Heart left ventricle (tissue), 16 donors: ENCODE measurements around the gene PRR30. TPM values are rescaled to one million over a fixed set of nuclear protein-coding genes. Genes with fewer than 3 reads are reported as not detected.

Experiments
- ATAC-seq, 4 donors: fragments of 200-7000 bp; cut with Tn5 transposase; one replicate each; pipeline ENCODE4 v1.9.1; 2020 to 2022; ENCODE audit warnings: moderate library complexity in 4 of 4, mild to moderate bottlenecking in 3 of 4, moderate number of reproducible peaks in 1 of 4
- DNase-seq, 5 donors: peaks; one replicate each; pipeline ENCODE4 v3.0.0-alpha.2; 2020
- H3K27ac ChIP-seq, 12 donors: fragments of 200-600 bp; sonication (generic) in 4 of 12; one replicate each; pipeline versions ENCODE4 v1.5.0 to v1.8.0; 2016 to 2022; ENCODE audit warnings: mild to moderate bottlenecking in 2 of 12
- H3K27me3 ChIP-seq, 9 donors: fragments of 200-600 bp; sonication (generic) in 2 of 9; one replicate each; pipeline versions ENCODE4 v1.5.1 to v1.8.0; 2016 to 2022; ENCODE audit warnings: mild to moderate bottlenecking in 3 of 9
- H3K36me3 ChIP-seq, 9 donors: fragments of 200-600 bp; sonication (generic) in 2 of 9; one replicate each; pipeline versions ENCODE4 v1.5.0 to v1.8.0; 2018 to 2022; ENCODE audit warnings: mild to moderate bottlenecking in 2 of 9
- H3K4me1 ChIP-seq, 12 donors: fragments of 200-600 bp; sonication (generic) in 4 of 12; one replicate each; pipeline versions ENCODE4 v1.5.0 to v1.8.0; 2016 to 2022; ENCODE audit warnings: mild to moderate bottlenecking in 3 of 12
- H3K4me3 ChIP-seq, 12 donors: fragments of 200-600 bp; sonication (generic) in 4 of 12; one replicate each; pipeline versions ENCODE4 v1.5.0 to v1.8.0; 2017 to 2022; ENCODE audit warnings: mild to moderate bottlenecking in 9 of 12, moderate library complexity in 4 of 12
- H3K9me3 ChIP-seq, 12 donors: fragments of 200-600 bp; sonication (generic) in 4 of 12; one replicate each; pipeline versions ENCODE4 v1.5.0 to v1.8.0; 2016 to 2022; ENCODE audit warnings: mild to moderate bottlenecking in 1 of 12
- CTCF ChIP-seq, 12 donors: fragments of 200-600 bp; sonication (generic) in 4 of 12; IDR thresholded peaks; one replicate each; pipeline versions ENCODE4 v1.5.0 to v1.8.0; 2018 to 2022; ENCODE audit warnings: antibody characterized with exemption in 12 of 12, mild to moderate bottlenecking in 5 of 12
- POLR2A ChIP-seq, 2 donors: fragments of 450-650 bp; IDR thresholded peaks; one replicate each; pipeline ENCODE4 v1.6.1; 2017; ENCODE audit warnings: antibody characterized with exemption in 2 of 2, mild to moderate bottlenecking in 2 of 2, moderate library complexity in 2 of 2
- WGBS, 4 donors: extraction: QIAGEN DNeasy Blood & Tissue Kit in 2 of 4; methylation state at CpG; one replicate each; pipeline versions ENCODE4 v1.1.5 to v1.1.7; 2013 to 2018; 5-methylcytosine and 5-hydroxymethylcytosine counted together
- intact Hi-C, 10 donors: fragments of 100-400 bp; cut with DNase I; formaldehyde crosslinking; loops; one replicate each; pipeline versions ENCODE4 v1.11.1 to v1.14.2; 2022
- polyA plus RNA-seq, 2 donors: library from polyadenylated mRNA; stranded (reverse); fragments of 200-250 nt; gene quantifications; one replicate each; pipeline ENCODE4 v1.2.3, GENCODE V29; 2013
- total RNA-seq, 9 donors: library from RNA; depleted of rRNA in 2 of 9; stranded (reverse); fragments of >200 nt in 2 of 9; fragmentation: NEBNext Ultra II Directional in 3 of 9; extraction: Animal tissue kit (Norgen Biotek cat#: 25700) in 3 of 9; gene quantifications; one replicate each; pipeline versions ENCODE4 v1.1.0 to v1.2.4, GENCODE V29; 2016 to 2023
- donor health status: ischemic (EF 13 %, LVEDD 7.1; RV severe dilation, severe dysfunction).
- donor health status: healthy with polysubstance abuse.
- donor health status: DM: no; HTN: yes; CAD: no.
- donor health status: DM: no; HTN: no; CAD: no.
- donor health status: ischemic (EF 25% LVEDD 6.9; RV normal size, moderate dysfunction).
- donor health status: ischemic (EF 25% LVEDD 5.7; RV mildly dilated, moderate dysfunction).
- donor health status: healthy.
- donor health status: DM: yes; HTN: yes; CAD: no.
- donor health status: ischemic (EF 35%, LVEDD 5.7; RV mildly dilated, moderate dysfunction).
- donor health status: nonischemic (EF 11% LVEDD 7.7; RV severe dilation, severe dysfunction).
- donor health status: DM: yes; HTN: yes; CAD: no.
- donor health status: PGD.
- donor health status: ischemic (EF 29% LVEDD 5.4; RV normal size, mild dysfunction).
- donor health status: nonischemic (EF 23%, LVEDD 6.1; RV moderate dilation, normal function).

PRR30 gene
- total and polyA plus RNA-seq, 11 donors, result not detected

- Histone ChIP-seq H3K27me3 (peaks cover 0 to 8% (median 0%) of the 10 kb centered on the region in 9 donors), H3K27ac (no peak overlapping the region), H3K36me3 (no peaks in the 10 kb centered on the region), H3K4me3 (no peak overlapping the region), H3K4me1 (no peaks in the 10 kb centered on the region), H3K9me3 (no peaks in the 10 kb centered on the region)
- 57 to 69% (median 66%) methylated on average over 6 of the region's 6 CpGs for WGBS, 4 donors
- DNase-seq (no peak), ATAC-seq (no peak)
- intact Hi-C loops, result no loop called here
- no peak for TF ChIP-seq POLR2A (IDR thresholded peaks at IDR 0.05)
- no peak for TF ChIP-seq CTCF (IDR thresholded peaks at IDR 0.05)
Observed at GRCh38 chr2:27158468-27158867, 19.3 kb upstream of the PRR30 start.

GRCh38 chr2:27155069-27155520 is 15.9 kb upstream of the PRR30 start:
- intact Hi-C loops, result no loop called here
- ATAC-seq (no peak), DNase-seq (no peak)
- TF ChIP-seq POLR2A (IDR thresholded peaks at IDR 0.05) (no peak), CTCF (IDR thresholded peaks at IDR 0.05) (no peak)
- 71 to 83% (median 78%) methylated on average over 9 of the region's 9 CpGs for WGBS, 4 donors
- peaks cover 0 to 5% (median 0%) of the 10 kb centered on the region in 9 donors for H3K27me3 ChIP-seq
- no peaks in the 10 kb centered on the region for H3K4me1 ChIP-seq
- H3K27ac ChIP-seq, result no peak overlapping the region
- H3K9me3 ChIP-seq, result no peaks in the 10 kb centered on the region
- H3K36me3 ChIP-seq, result no peaks in the 10 kb centered on the region
- H3K4me3 ChIP-seq, result no peak overlapping the region

GRCh38 chr2:27154488-27154887 is 15.3 kb upstream of the PRR30 start:
- WGBS, 4 donors, result 66 to 73% (median 69%) methylated on average over 6 of the region's 6 CpGs
- intact Hi-C loops, result no loop called here
- DNase-seq (no peak), ATAC-seq (no peak)
- Histone ChIP-seq H3K27me3 (peaks cover 0 to 5% (median 0%) of the 10 kb centered on the region in 9 donors), H3K4me1 (no peaks in the 10 kb centered on the region), H3K9me3 (no peaks in the 10 kb centered on the region), H3K27ac (no peak overlapping the region), H3K4me3 (no peak overlapping the region), H3K36me3 (no peaks in the 10 kb centered on the region)
- TF ChIP-seq POLR2A (IDR thresholded peaks at IDR 0.05) (no peak), CTCF (IDR thresholded peaks at IDR 0.05) (no peak)

GRCh38 chr2:27152796-27153464 is 13.7 kb upstream of the PRR30 start:
- ATAC-seq (no peak), DNase-seq (no peak)
- 77 to 93% (median 81%) methylated on average over 2 of the region's 2 CpGs for WGBS, 4 donors
- intact Hi-C loops, result no loop called here
- Histone ChIP-seq H3K36me3 (no peaks in the 10 kb centered on the region), H3K27ac (no peak overlapping the region), H3K4me1 (no peaks in the 10 kb centered on the region), H3K9me3 (no peaks in the 10 kb centered on the region), H3K4me3 (no peak overlapping the region), H3K27me3 (no peaks in the 10 kb centered on the region)
- TF ChIP-seq POLR2A (IDR thresholded peaks at IDR 0.05), result no peak
- no peak for TF ChIP-seq CTCF (IDR thresholded peaks at IDR 0.05)
